ENCODE results near the gene ERICH4. TPM values are rescaled to one million over a fixed set of nuclear protein-coding genes. Genes with fewer than 3 reads are reported as not detected.
A peak's percentile ranks its signal among the peaks of the same experiment; 100 is the strongest.

The ERICH4 gene
- total RNA-seq, 1 donor = not detected

DNA sequence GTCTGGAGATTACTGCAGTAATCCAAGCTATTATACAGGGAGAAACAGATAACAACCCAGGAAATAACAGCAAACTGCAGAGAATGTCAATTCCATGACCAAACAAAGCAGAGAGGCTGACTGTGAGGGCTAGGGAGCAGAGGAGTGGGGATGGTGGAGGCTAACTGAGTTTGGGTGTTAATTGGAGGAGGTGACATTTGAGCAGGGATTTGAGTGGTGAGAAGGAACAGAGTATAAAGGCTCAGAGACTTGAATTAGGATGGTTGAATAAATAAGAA is 6.3 kb upstream of the ERICH4 start:
- Histone ChIP-seq H3K27me3 (ENCODE audit: insufficient read depth, low read length) (no peaks in the 10 kb centered on the region), H3K9me3 (ENCODE audit: low read depth, low read length) (no peaks in the 10 kb centered on the region), H3K4me1 (ENCODE audit: insufficient read depth, low read length) (peaks cover 20% of the 10 kb centered on the region), H3K4me3 (ENCODE audit: low read length) (no peak overlapping the region)

DNA sequence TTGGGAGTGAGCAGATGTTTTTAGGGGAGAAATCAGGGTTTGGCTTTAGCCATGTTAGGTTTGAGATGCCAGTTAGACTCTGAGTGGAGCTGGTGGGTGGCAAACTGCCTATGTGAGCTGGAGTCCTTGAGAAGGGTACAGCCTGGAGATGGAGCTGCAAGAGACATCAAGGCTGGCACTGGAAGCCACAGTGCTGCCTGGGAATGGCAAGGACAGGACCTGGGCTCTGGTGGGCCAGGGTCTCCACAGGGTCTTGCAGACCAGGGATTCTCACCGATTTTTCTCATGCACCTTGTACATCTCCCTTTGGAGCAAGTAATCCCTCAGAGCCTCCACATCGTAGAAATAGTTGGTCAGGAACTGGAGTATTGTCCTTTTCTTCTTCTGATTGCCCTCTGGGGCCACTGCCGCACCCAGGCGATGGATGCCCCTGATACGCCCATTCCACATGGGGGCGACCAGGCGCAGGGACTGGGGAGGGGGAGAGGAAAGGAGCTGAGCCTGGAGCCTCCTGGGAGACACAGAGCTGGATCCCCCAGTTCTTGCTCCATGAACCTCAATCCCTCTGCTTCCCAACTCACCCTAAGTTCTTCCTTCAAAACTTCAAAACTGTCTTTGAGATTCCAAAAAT is 4.9 kb upstream of the ERICH4 start:
- no peaks in the 10 kb centered on the region for H3K27me3 ChIP-seq (ENCODE audit: insufficient read depth, low read length)
- H3K9me3 ChIP-seq (ENCODE audit: low read depth, low read length) = no peaks in the 10 kb centered on the region
- no peak overlapping the region for H3K4me3 ChIP-seq (ENCODE audit: low read length)
- peaks cover 22% of the 10 kb centered on the region for H3K4me1 ChIP-seq (ENCODE audit: insufficient read depth, low read length)

DNA sequence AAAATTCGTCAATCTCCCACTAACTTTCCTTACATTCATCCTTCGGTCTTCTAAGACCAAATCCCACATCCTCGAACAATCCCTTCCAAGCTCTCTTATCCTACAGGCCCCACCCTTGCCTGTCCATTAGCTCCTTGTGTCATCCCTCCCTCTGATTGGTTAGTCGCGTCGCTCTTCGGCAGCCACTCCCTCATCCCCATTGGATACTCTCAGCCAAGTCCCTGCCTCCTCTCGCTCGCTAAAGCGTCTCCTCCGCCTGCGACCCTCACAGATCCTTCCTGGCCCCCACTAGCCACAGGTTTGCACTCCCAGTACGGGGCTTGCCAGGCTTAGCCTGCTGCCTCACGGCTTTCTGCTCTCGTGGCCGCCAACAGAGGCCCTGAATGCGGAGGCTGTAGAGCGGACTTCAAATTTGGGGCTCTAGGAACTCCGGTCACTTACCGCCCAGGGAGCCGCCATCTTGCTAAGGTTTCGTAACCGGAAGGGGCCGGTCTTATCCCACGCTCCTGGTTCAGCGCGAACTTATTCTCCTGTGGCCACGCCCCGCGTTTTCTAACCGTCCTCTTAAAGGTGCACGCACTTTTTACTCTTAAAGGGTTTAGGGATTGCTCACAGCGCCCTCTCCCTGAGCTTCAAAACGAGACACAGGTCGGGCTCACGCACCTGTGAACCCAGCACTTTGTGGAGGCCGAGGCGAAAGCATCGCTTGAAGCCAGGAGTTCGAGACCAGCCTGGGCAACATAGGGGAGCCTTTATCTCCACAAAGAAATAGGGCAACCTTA is 3.3 kb upstream of the ERICH4 start, which contains the start of gene DMAC2:
TSS of gene DMAC2 (minus strand) at position 472 of the 782 bp plus-strand sequence. CDS start at position 459, 13 bp downstream.
- Histone ChIP-seq H3K4me3 (ENCODE audit: low read length) (peak within 1 kb of the TSS; percentile 83), H3K27me3 (ENCODE audit: insufficient read depth, low read length) (no peaks in the 10 kb centered on the region), H3K9me3 (ENCODE audit: low read depth, low read length) (no peaks in the 10 kb centered on the region), H3K4me1 (ENCODE audit: insufficient read depth, low read length) (peaks cover 22% of the 10 kb centered on the region)

DNA sequence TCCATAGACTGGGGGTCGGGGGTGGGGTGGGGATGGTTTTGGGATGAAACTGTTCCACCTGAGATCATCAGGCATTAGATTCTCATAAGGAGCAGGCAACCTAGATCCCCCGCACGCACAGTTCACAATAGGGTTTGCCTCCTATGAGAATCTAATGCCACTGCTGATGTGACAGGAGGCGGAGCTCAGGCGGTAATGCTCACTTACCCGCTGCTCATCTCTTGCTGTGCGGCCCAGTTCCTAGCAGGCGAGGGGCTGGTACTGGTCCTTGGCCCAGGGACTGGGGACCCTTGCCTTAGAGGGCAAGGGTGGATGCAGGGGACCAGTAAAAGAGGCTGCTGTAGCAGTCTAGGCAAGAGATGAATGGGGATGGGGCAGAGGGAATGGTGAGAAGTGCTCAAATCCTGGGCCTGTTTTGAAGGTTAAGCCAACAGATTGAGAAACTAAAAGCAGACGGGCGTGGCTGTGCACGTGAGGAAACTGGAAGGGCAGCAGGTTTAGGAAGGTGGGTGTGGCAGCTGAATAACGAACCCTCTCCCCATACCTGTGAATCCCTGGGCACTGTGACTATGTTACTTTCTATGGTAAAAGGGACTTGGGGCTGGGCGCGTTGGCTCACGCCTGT is 1.5 kb upstream of the ERICH4 start:
- Histone ChIP-seq H3K9me3 (ENCODE audit: low read depth, low read length) (no peaks in the 10 kb centered on the region), H3K27me3 (ENCODE audit: insufficient read depth, low read length) (no peaks in the 10 kb centered on the region), H3K4me1 (ENCODE audit: insufficient read depth, low read length) (peaks cover 22% of the 10 kb centered on the region), H3K4me3 (ENCODE audit: low read length) (no peak overlapping the region)

DNA sequence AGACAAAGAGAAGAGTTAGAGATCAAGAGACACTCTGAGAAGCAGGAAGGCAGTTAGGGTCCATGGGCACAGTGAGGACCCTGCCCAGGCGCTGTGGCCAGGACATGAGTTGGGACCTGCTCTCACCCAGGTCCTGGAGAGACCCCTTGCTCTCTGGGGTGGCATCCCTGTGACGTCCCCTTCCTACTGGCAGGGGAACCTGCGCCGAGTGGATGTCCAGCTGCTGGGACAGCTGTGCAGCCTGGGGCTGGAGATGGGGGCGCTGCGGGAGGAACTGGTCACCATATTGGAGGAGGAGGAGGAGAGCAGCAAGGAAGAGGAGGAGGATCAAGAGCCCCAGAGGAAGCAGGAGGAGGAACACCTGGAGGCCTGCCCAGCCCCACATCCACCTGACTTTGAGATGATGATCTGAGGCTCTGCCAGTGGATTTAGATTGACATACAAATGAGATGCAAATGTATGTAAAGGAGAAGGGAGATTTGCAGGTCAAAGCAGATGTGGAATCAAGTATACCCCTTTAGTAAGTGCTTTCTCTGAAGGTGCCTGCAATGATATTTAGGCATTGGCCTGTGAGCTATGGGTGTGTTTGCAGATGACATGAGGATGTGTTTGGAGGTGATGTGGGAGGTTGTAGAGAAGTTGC is 978 bp downstream of the ERICH4 start:
- H3K9me3 ChIP-seq (ENCODE audit: low read depth, low read length) = no peaks in the 10 kb centered on the region
- H3K27me3 ChIP-seq (ENCODE audit: insufficient read depth, low read length) = no peaks in the 10 kb centered on the region
- H3K4me3 ChIP-seq (ENCODE audit: low read length) = no peak overlapping the region
- H3K4me1 ChIP-seq (ENCODE audit: insufficient read depth, low read length) = peaks cover 24% of the 10 kb centered on the region

DNA sequence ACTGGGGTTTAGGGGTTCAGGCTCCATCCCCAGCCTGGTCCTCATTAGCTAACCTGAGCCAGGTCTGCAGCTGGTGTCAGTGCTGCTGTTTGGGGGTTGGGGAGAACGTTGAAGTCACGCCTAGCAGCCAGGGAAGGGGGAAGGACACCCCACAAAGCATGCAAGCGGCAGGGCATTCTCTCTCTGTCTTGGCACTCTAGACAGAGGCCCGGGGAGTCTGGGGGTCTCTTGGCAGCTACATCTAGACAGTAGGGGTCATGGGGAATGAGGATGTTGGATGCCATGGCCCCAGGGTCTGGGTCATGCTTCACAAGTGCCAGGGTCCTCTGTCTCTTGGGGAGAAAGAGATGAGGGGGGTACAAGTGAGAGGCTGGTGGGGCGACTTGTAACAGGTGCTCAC is 2.6 kb downstream of the ERICH4 start:
- no peaks in the 10 kb centered on the region for H3K9me3 ChIP-seq (ENCODE audit: low read depth, low read length)
- no peaks in the 10 kb centered on the region for H3K27me3 ChIP-seq (ENCODE audit: insufficient read depth, low read length)
- H3K4me1 ChIP-seq (ENCODE audit: insufficient read depth, low read length) = peaks cover 17% of the 10 kb centered on the region
- H3K4me3 ChIP-seq (ENCODE audit: low read length) = no peak overlapping the region

DNA sequence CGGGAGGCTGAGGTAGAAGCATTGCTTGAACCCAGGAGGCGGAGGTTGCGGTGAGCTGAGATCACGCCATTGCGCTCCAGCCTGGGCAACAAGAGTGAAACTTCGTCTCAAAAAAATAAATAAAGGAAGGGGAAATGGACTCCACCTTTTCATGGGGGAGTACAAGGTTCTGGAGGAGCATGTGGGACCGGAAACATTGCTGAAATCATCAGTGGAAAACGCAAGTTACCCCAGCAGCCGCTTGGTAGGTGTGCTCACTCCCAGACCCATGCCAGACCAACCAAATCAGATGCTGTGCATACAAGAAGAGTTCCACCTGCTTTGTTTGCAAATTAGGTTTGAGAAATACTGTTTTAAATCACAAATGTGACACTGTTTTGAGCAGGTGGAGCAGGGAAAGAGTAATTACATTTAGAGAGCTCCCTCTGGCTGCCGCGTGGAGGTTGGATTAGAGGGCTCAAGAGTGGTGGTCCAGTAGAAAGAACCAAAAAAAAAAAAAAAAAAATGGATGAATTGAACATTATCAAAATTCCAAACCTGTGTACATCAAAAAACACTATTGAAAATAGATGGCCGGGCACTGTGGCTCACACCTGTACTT is 4.9 kb downstream of the ERICH4 start:
- Histone ChIP-seq H3K4me3 (ENCODE audit: low read length) (no peak overlapping the region), H3K4me1 (ENCODE audit: insufficient read depth, low read length) (peaks cover 13% of the 10 kb centered on the region), H3K27me3 (ENCODE audit: insufficient read depth, low read length) (no peaks in the 10 kb centered on the region), H3K9me3 (ENCODE audit: low read depth, low read length) (no peaks in the 10 kb centered on the region)

DNA sequence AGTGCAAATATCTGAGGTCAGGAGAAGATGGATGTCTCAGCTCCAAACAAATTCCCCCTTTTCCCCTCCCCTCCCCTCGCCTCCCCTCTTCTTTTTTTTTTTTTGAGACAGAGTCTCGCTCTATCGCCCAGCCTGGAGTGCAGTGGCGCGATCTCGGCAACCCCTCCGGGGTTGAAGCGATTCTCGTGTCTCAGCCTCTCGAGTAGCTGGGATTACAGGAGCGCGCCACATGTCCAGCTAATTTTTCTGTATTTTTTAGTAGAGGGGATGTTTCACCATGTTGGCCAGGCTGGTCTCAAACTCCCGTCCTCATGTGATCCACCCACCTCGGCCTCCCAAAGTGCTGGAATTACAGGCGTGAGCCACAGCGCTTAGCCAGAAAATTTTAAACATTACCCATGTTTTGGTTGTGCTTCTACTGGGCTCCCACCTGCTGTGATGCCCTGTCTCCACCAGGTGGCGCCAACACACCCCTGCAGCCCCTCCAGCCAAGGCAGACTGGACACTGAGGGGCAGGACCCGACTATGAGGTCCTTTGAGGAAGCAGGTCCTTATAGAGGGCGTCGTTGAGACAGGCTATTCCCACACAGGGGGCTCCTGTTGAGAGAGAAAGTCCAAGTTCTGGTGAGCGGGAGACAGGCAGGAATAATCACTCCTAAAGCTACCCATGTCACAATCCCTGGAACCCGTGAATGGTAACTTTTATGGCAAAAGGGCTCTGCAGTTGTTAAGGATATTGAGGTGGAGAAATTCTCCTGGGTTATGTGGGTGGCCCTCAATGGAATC is 6.3 kb downstream of the ERICH4 start:
- Histone ChIP-seq H3K4me1 (ENCODE audit: insufficient read depth, low read length) (peaks cover 13% of the 10 kb centered on the region), H3K4me3 (ENCODE audit: low read length) (no peak overlapping the region), H3K9me3 (ENCODE audit: low read depth, low read length) (no peaks in the 10 kb centered on the region)

DNA sequence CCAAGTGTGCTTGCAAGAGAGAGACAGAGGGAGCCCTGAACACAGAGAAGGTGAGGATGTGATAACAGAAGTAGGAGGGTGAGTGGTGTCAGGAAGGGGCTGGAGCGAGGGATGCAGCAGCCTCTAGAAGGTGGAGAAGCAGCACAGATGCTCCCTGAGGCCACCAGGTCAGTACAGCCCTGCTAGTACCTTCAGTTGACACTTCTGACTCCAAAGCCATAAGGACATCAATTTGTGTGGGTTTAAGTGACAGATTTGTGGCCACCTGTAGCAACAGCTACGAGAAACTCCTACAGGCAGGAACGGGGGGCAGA is 6.9 kb downstream of the ERICH4 start:
- no peaks in the 10 kb centered on the region for H3K9me3 ChIP-seq (ENCODE audit: low read depth, low read length)
- H3K4me1 ChIP-seq (ENCODE audit: insufficient read depth, low read length) = peaks cover 13% of the 10 kb centered on the region
- no peaks in the 10 kb centered on the region for H3K27me3 ChIP-seq (ENCODE audit: insufficient read depth, low read length)
- H3K4me3 ChIP-seq (ENCODE audit: low read length) = no peak overlapping the region

More for the DNA sequence above, 6.3 kb downstream of the ERICH4 start:
- H3K27me3 ChIP-seq (ENCODE audit: insufficient read depth, low read length) = no peaks in the 10 kb centered on the region

DNA sequence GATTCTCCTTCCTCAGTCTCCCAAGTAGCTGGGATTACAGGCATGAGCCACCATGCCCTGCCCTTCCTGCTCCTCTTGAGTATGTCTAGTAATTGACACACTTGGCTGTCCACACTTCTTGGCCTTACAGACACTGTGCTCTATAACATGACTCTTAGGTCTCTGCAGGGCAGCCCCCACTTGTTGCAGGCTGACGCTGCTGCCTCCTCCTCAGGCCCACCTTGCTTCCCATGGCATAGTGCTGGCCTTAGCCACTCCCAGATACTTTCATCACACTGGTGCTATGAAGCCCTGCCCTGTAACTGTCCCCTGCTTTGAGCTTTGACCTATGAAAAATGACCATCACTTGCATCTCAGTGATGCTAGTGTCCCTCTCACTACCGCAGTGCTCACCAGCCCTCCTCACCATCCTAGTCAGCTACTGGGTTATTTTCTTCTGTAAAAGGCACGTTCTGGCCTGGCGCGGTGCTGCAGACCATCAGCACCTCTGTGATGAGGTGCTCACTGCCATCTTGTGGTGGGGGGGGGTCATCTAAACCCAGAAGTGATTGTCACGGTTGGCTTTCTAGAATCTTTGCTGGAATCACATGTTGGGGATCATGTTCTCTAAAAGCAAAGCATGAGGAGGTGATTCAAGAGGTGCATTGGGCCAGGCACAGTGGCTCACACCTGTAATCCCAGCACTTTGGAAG is 9.8 kb downstream of the ERICH4 start:
- peaks cover 12% of the 10 kb centered on the region for H3K4me1 ChIP-seq (ENCODE audit: insufficient read depth, low read length)
- H3K9me3 ChIP-seq (ENCODE audit: low read depth, low read length) = no peaks in the 10 kb centered on the region
- no peak overlapping the region for H3K4me3 ChIP-seq (ENCODE audit: low read length)
- peaks cover 2% of the 10 kb centered on the region for H3K27me3 ChIP-seq (ENCODE audit: insufficient read depth, low read length)

DNA sequence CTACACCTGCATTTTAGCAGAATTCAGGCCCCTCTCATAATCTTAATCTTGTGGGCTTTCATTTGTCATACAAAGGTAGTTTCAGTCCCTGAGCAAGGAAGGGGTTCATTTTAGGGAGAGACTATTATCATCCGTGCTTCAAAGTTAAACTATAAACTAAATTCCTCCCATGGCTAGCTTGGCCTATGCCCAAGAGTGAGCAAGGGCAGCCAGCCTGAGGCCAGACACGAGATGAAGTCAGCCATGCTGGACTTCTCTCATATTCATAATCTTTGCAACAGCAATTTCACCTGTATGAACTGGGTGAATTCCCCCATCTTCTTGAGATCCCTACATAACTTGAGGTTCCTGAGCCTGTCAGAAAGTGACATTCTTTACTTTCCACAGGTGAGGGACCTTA is 13.0 kb downstream of the ERICH4 start:
- no peaks in the 10 kb centered on the region for H3K4me1 ChIP-seq (ENCODE audit: insufficient read depth, low read length)
- peaks cover 14% of the 10 kb centered on the region for H3K27me3 ChIP-seq (ENCODE audit: insufficient read depth, low read length)
- no peak overlapping the region for H3K4me3 ChIP-seq (ENCODE audit: low read length)
- no peaks in the 10 kb centered on the region for H3K9me3 ChIP-seq (ENCODE audit: low read depth, low read length)

DNA sequence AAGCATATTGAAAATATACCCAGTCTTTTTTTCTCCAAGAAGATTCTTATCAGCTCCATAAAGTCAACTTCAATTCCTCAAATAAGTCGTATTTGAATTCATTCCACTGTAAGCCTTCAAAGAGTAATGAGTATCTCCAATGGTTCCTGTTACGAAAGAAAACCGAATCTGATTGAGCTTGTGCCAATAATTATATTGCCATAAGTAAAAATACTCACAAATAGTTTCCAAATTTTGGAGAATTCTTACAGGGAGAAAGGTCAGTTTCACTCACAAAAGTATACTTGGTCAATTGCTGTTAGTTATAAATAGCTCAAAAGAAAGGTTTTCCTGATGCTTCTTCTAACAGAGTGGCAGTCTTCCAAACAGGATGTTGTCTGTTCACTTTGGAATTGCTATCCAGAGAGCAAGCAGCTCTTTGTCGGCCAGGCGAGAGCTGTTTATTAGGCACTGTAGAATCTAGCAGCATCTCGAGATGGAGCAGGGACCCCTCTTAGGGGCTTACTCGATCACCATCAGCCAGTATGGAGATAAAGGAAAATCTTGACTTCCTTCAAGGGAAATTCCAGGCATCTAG is 13.5 kb downstream of the ERICH4 start:
- no peak overlapping the region for H3K4me3 ChIP-seq (ENCODE audit: low read length)
- H3K9me3 ChIP-seq (ENCODE audit: low read depth, low read length) = no peaks in the 10 kb centered on the region

DNA sequence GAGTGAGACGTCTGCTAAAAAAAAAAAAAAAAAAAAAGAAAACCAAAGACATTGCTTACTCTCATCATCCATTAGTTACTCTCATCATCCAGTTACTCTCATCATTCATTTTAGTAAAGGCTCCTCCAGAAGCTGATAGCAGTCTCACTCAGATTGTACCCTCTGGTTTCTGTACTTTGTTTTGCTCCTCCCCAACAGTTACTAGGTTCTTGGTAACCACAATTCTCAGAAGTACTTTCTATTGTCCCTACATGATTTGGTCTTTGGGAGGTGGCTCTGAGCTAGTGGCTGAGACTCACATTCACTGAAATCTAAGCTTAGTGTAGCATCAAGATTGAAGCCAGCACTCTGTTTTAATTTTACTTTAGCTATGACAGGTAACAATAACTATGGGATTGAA is 14.3 kb downstream of the ERICH4 start:
- Histone ChIP-seq H3K27me3 (ENCODE audit: insufficient read depth, low read length) (peaks cover 18% of the 10 kb centered on the region), H3K4me1 (ENCODE audit: insufficient read depth, low read length) (no peaks in the 10 kb centered on the region), H3K9me3 (ENCODE audit: low read depth, low read length) (no peaks in the 10 kb centered on the region), H3K4me3 (ENCODE audit: low read length) (no peak overlapping the region)

More for the DNA sequence above, 13.5 kb downstream of the ERICH4 start:
- H3K27me3 ChIP-seq (ENCODE audit: insufficient read depth, low read length) = peaks cover 18% of the 10 kb centered on the region
- H3K4me1 ChIP-seq (ENCODE audit: insufficient read depth, low read length) = no peaks in the 10 kb centered on the region

DNA sequence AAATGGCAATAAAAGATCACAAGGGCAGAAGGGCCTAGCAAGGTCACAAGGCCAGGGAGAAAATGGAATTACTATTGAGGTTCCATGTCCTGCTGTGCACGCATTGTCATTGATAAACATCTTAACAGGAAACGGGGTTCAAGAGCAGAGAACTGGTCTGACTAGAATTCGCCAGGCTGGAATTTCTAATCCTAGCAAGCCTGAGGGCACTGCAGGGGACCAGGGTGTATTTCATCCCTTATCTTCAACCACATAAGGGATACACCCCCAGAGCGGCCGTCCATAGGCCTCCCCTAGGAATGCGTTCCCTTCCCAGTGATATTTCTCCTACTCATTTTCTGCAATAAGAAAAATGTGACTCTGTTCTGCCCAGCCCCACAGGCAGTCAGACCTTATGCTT is 19.5 kb downstream of the ERICH4 start:
- no peaks in the 10 kb centered on the region for H3K9me3 ChIP-seq (ENCODE audit: low read depth, low read length)
- H3K4me1 ChIP-seq (ENCODE audit: insufficient read depth, low read length) = peaks cover 11% of the 10 kb centered on the region
- no peak overlapping the region for H3K4me3 ChIP-seq (ENCODE audit: low read length)
- peaks cover 23% of the 10 kb centered on the region for H3K27me3 ChIP-seq (ENCODE audit: insufficient read depth, low read length)

All from mononuclear cell (primary cell).